HepG2 (cell line): ENCODE data around the gene LRRC42. TPM values are rescaled to one million over a fixed set of nuclear protein-coding genes. Genes with fewer than 3 reads are reported as not detected.

Source experiments
- ATAC-seq: fragments of 200-7000 bp; cut with Tn5 transposase; 3 replicates; pipeline ENCODE4 v1.9.1; 2020; ENCODE audit warnings: mild to moderate bottlenecking, moderate library complexity
- BruUV-seq: library from RNA; stranded (reverse); fragments of 400-500 nt; replicated peaks from 2 replicates; lab custom pipeline; 2021; lab: Mats Ljungman, UMichigan
- CTCF ChIA-PET: fragments of 300-600 bp; formaldehyde crosslinking; extraction: SDS; loops from one replicate; lab custom pipeline; 2021; ENCODE audit warnings: low total read pairs, inconsistent platforms, low intra/inter-chr PET ratio; lab: Yijun Ruan, JAX
- POLR2A ChIA-PET: fragments of 350-600 bp; sonication (Branson Sonifier 250); formaldehyde crosslinking; loops from one replicate; lab custom pipeline; 2020; ENCODE audit warnings: antibody characterized with exemption, inconsistent platforms; lab: Yijun Ruan, JAX
- DNase-seq: peaks from one replicate; pipeline ENCODE4 v3.0.0-alpha.2; 2015; ENCODE audit warnings: low spot score
- FAIRE-seq: peaks from 3 replicates; lab custom pipeline; 2011; peaks lifted over from hg19 to GRCh38; lab: Jason Lieb, UNC
- H2AFZ ChIP-seq: one replicate; pipeline ENCODE4 v1.6.1; 2011; ENCODE audit warnings: low read length, inconsistent platforms
- H3K27ac ChIP-seq: fragments of 300-600 bp; 3 replicates; pipeline ENCODE4 v1.8.0; 2011; ENCODE audit warnings: mixed run types, mild to moderate bottlenecking, mixed read lengths, low read length, inconsistent platforms; ENCODE audit not compliant: insufficient read depth; ENCODE audit errors: extremely low read length
- H3K27me3 ChIP-seq, 2 experiments: fragments of 200-600 bp in 1 of 2; 2 replicates in 1 of 2; 3 replicates in 1 of 2; pipeline versions ENCODE4 v1.6.0 to v1.8.0; 2011; ENCODE audit warnings: low read length in 2 of 2, mild to moderate bottlenecking in 2 of 2, moderate library complexity in 2 of 2, inconsistent platforms in 1 of 2; ENCODE audit not compliant: insufficient read depth in 2 of 2, control insufficient read depth in 1 of 2
- H3K36me3 ChIP-seq, 2 experiments: fragments of 200-600 bp in 1 of 2; replicated peaks in 1 of 2; 2 replicates in 1 of 2; 3 replicates in 1 of 2; pipeline versions ENCODE4 v1.5.1 to v1.8.0; 2011; ENCODE audit warnings: low read length in 2 of 2, inconsistent platforms in 1 of 2; ENCODE audit not compliant: insufficient read depth in 2 of 2, control insufficient read depth in 1 of 2
- H3K4me1 ChIP-seq: 2 replicates; pipeline ENCODE4 v1.5.1; 2012; ENCODE audit warnings: low read length, inconsistent platforms; ENCODE audit not compliant: insufficient read depth
- H3K4me2 ChIP-seq: 2 replicates; pipeline ENCODE4 v1.6.0; 2011; ENCODE audit warnings: low read depth, low read length, inconsistent platforms
- H3K4me3 ChIP-seq, 3 experiments: fragments of 200-600 bp in 1 of 3; sonication (generic), shearing (Covaris generic) in 1 of 3; replicated peaks in 1 of 3; 2 replicates each; pipeline ENCODE4 v1.5.1; 2011 to 2016; ENCODE audit warnings: low read length in 3 of 3, inconsistent platforms in 2 of 3, low read depth in 2 of 3, mild to moderate bottlenecking in 2 of 3, control low read depth in 1 of 3, mixed read lengths in 1 of 3; ENCODE audit not compliant: insufficient read depth in 1 of 3
- H3K79me2 ChIP-seq: one replicate; pipeline ENCODE4 v1.6.1; 2011; ENCODE audit warnings: low read length, inconsistent platforms; ENCODE audit not compliant: insufficient read depth
- H3K9ac ChIP-seq: 2 replicates; pipeline ENCODE4 v1.6.0; 2011; ENCODE audit warnings: mild to moderate bottlenecking, low read depth, low read length, inconsistent platforms; ENCODE audit not compliant: insufficient read depth
- H3K9me3 ChIP-seq: 2 replicates; pipeline ENCODE4 v1.5.1; 2012; ENCODE audit warnings: mild to moderate bottlenecking, low read length
- H4K20me1 ChIP-seq: 2 replicates; pipeline ENCODE4 v1.6.0; 2011; ENCODE audit warnings: inconsistent platforms, mild to moderate bottlenecking, low read length, moderate library complexity; ENCODE audit not compliant: insufficient read depth
- AFF4 ChIP-seq: sonication (generic); formaldehyde crosslinking; IDR thresholded peaks from 2 replicates; pipeline ENCODE4 v1.4.0; 2020; ENCODE audit warnings: missing genetic modification reagents
- BHLHE40 ChIP-seq: IDR thresholded peaks from 2 replicates; pipeline ENCODE4 v1.6.1; 2011; ENCODE audit warnings: low read length, improper control_type of control experiment
- CREB1 ChIP-seq, 2 experiments: fragments of 450-650 bp in 1 of 2; IDR thresholded peaks; 2 replicates each; pipeline ENCODE4 v1.6.1; 2016 to 2017; ENCODE audit warnings: control low read depth in 1 of 2, mild to moderate bottlenecking in 1 of 2, missing compliant biosample characterization in 1 of 2, missing genetic modification characterization in 1 of 2
- CTCF ChIP-seq: sonication (generic); formaldehyde crosslinking; IDR thresholded peaks from 2 replicates; pipeline ENCODE4 v1.5.0; 2020; ENCODE audit warnings: mild to moderate bottlenecking, missing genetic modification reagents, moderate library complexity
- HNF1A ChIP-seq, 2 experiments: sonication (generic) in 1 of 2; formaldehyde crosslinking in 1 of 2; IDR thresholded peaks; 2 replicates each; pipeline versions ENCODE4 v1.4.0 to v1.6.1; 2016 to 2020; ENCODE audit warnings: borderline replicate concordance in 1 of 2, low read depth in 1 of 2, mild to moderate bottlenecking in 1 of 2, missing genetic modification reagents in 1 of 2
- RBM39 ChIP-seq: fragments of 200-400 bp; formaldehyde crosslinking; IDR thresholded peaks from one replicate; pipeline ENCODE4 v1.6.1; 2018; ENCODE audit warnings: antibody characterized with exemption, mild to moderate bottlenecking, low read depth, low read length; ENCODE audit not compliant: poor library complexity, severe bottlenecking
- ZNF232 ChIP-seq: sonication (generic); formaldehyde crosslinking; IDR thresholded peaks from 2 replicates; pipeline ENCODE4 v1.4.0; 2020; ENCODE audit warnings: missing genetic modification reagents, borderline replicate concordance
- ZNF503 ChIP-seq: sonication (generic); formaldehyde crosslinking; IDR thresholded peaks from 2 replicates; pipeline ENCODE4 v1.4.0; 2020; ENCODE audit warnings: missing genetic modification reagents
- WGBS: methylation state at CpG from one replicate; pipeline ENCODE4 v1.1.6; 2017; ENCODE audit warnings: low lambda C conversion rate; 5-methylcytosine and 5-hydroxymethylcytosine counted together
- in situ Hi-C: cut with HindIII; loops from 2 replicates; pipeline ENCODE4 v1.10.0; 2017; ENCODE audit warnings: low pct_unique_long_range_greater_than_20kb; ENCODE audit not compliant: extremely low pct_ligation_motif_present
- intact Hi-C: fragments of 100-400 bp; cut with micrococcal nuclease; formaldehyde crosslinking; loops from one replicate; pipeline ENCODE4 v1.10.0; 2022; ENCODE audit not compliant: unreplicated experiment
- polyA plus RNA-seq, 8 experiments: library from polyadenylated mRNA; depleted of rRNA in 3 of 8; stranded (reverse) in 7 of 8; unstranded in 1 of 8; fragments of >200 nt; fragmentation: Illumina TruSeq in 4 of 8; extraction: Trizol in 4 of 8; gene quantifications; 2 replicates each; pipeline versions ENCODE4 v1.2.1 to v1.2.3, GENCODE V29; 2011 to 2016; ENCODE audit warnings: low read depth in 4 of 8, missing spikeins in 1 of 8, mixed read lengths in 1 of 8; ENCODE audit not compliant: insufficient read depth in 1 of 8
- total RNA-seq, 5 experiments: library from RNA; depleted of rRNA; stranded (reverse); fragments of >200 nt; fragmentation: Illumina TruSeq; extraction: Trizol; gene quantifications; 2 replicates each; pipeline ENCODE4 v1.2.3, GENCODE V29; 2016; ENCODE audit warnings: low read depth in 1 of 5

The LRRC42 gene
- total and polyA plus RNA-seq, 2 of the 13 experiments (the other 11 are each of a cell fraction or from before 2014, with no cell fraction given) = 30.6 to 43.6 TPM

GRCh38 chr1:53967409-53968124, 21.4 kb downstream of the LRRC42 start:
- no TSS peak for BruUV-seq
- no peak for TF ChIP-seq HNF1A (IDR thresholded peaks at IDR 0.05; ENCODE audit: low read depth)
- TF ChIP-seq HNF1A (CRISPR knock-in tag; IDR thresholded peaks at IDR 0.05; ENCODE audit: borderline replicate concordance) = no peak
- no peak for TF ChIP-seq CREB1 (IDR thresholded peaks at IDR 0.05)
- peak; percentile 29; the same call in 1 of the 2 replicates for TF ChIP-seq CREB1 (CRISPR knock-in tag; IDR thresholded peaks at IDR 0.05)
- 0 out of 2 replicates have a peak, but pooled peaks have one; percentile 28 for TF ChIP-seq ZNF503 (CRISPR knock-in tag)
- TF ChIP-seq ZNF232 (CRISPR knock-in tag) = no peak
- TF ChIP-seq RBM39 = no peak
- TF ChIP-seq CTCF (CRISPR knock-in tag) = peak; percentile 28
- TF ChIP-seq AFF4 (CRISPR knock-in tag) = no peak
- no peak for TF ChIP-seq BHLHE40

More at GRCh38 chr1:53967409-53968124, 21.4 kb downstream of the LRRC42 start:
- Histone ChIP-seq H3K4me2 (no peak overlapping the region), H3K4me1 (peaks cover 31% of the 10 kb centered on the region), H2AFZ (no peak overlapping the region), H3K36me3 (peaks cover 15 to 27% of the 10 kb centered on the region in 2 experiments; a peak in 4 of 5 replicates), H3K27ac (peak overlapping the region; percentile 41), H3K9ac (no peak overlapping the region), H3K4me3 (no peak overlapping the region), H4K20me1 (no peaks in the 10 kb centered on the region), H3K79me2 (no peaks in the 10 kb centered on the region), H3K27me3 (no peaks in the 10 kb centered on the region), H3K9me3 (no peaks in the 10 kb centered on the region)
- ATAC-seq (peak; percentile 71), DNase-seq (peak; percentile 31), FAIRE-seq (no peak)
- in situ Hi-C loops (no loop called here), intact Hi-C loops (no loop called here)
- ChIA-PET CTCF (no interaction called here), POLR2A (interaction anchor here (0.9 kb wide), 1 partner anchor 85 kb away, joined by 3 read pairs; the partner anchor contains the start of gene TMEM59)
- 74% methylated on average over 7 of the region's 7 CpGs for WGBS
